ENCODE measurements around the gene WDR55. TPM values are rescaled to one million over a fixed set of nuclear protein-coding genes. Genes with fewer than 3 reads are reported as not detected.
"Not testable (repeated sequence)": the region's sequence is repeated elsewhere in the genome, so short reads cannot be mapped to it uniquely, and the experiment has no call there.

WDR55 gene
- total and polyA plus RNA-seq, 11 donors: 9.6 to 19.3 (median 12.2) TPM

GRCh38 chr5:140637371-140638100, 27.2 kb upstream of the WDR55 start:
- Histone ChIP-seq H3K27me3 (no peaks in the 10 kb centered on the region), H3K27ac (peak overlapping the region in 1 of 12 donors; percentile 24), H3K4me3 (no peak overlapping the region), H3K4me1 (peaks cover 0 to 55% (median 24%) of the 10 kb centered on the region in 12 donors), H3K36me3 (peaks cover 0 to 14% (median 5%) of the 10 kb centered on the region in 9 donors), H3K9me3 (no peaks in the 10 kb centered on the region)
- TF ChIP-seq POLR2A (IDR thresholded peaks at IDR 0.05): no peak
- no peak for TF ChIP-seq CTCF (IDR thresholded peaks at IDR 0.05)
- intact Hi-C loops (cut with DNase I): loop anchor here in 9 of 10 donors (2.0 to 10.0 kb wide), 9 partner anchors 70 to 265 kb away; partner anchors contain the start of genes EIF4EBP3 (in 4 of the 9), ANKHD1 (in 2 of the 9), APBB3 (in 2 of the 9) and SLC35A4 (in 2 of the 9)
- DNase-seq (no peak), ATAC-seq (no peak)
- 82 to 90% (median 88%) methylated on average over 10 of the region's 10 CpGs for WGBS, 4 donors

GRCh38 chr5:140638898-140639147, 25.9 kb upstream of the WDR55 start:
- H3K27me3 ChIP-seq, H3K9me3 ChIP-seq, DNase-seq: not testable (repeated sequence)
- Histone ChIP-seq H3K27ac (peak overlapping the region; percentile 83 to 95 (median 92)), H3K4me3 (peak overlapping the region in 11 of 12 donors; percentile 3 to 92 (median 82)), H3K36me3 (peaks cover 0 to 27% (median 17%) of the 10 kb centered on the region in 9 donors), H3K4me1 (peaks cover 0 to 45% (median 17%) of the 10 kb centered on the region in 12 donors)
- 23 to 40% (median 30%) methylated on average over 9 of the region's 9 CpGs for WGBS, 4 donors
- ATAC-seq: peak in 1 of 4 donors; percentile 3
- intact Hi-C loops (cut with DNase I): loop anchor here in 9 of 10 donors (1.0 to 10.0 kb wide), 10 partner anchors 25 to 267 kb away; partner anchors contain the start of genes EIF4EBP3 (in 4 of the 9), ANKHD1 (in 2 of the 9), APBB3 (in 2 of the 9) and SLC35A4 (in 2 of the 9)

- peak; percentile 99 for DNase-seq
- peaks cover 0 to 40% (median 17%) of the 10 kb centered on the region in 12 donors for H3K4me1 ChIP-seq
- H3K27ac ChIP-seq: peak within 1 kb of the TSS; percentile 83 to 95 (median 92)
- TF ChIP-seq POLR2A (IDR thresholded peaks at IDR 0.05): peak in 1 of 2 donors; percentile 67
- TF ChIP-seq CTCF (IDR thresholded peaks at IDR 0.05): peak; percentile 58 to 87 (median 70)
- 0 to 1% (median 1%) methylated on average over 17 to 63 of the region's 63 CpGs for WGBS, 4 donors
- peak within 1 kb of the TSS; percentile 38 to 92 (median 79) for H3K4me3 ChIP-seq
- ATAC-seq: peak; percentile 98 to 99 (median 99)
- no peaks in the 10 kb centered on the region for H3K9me3 ChIP-seq
- intact Hi-C loops (cut with DNase I): loop anchor here in 9 of 10 donors (1.0 to 10.0 kb wide), 10 partner anchors 25 to 267 kb away; partner anchors contain the start of genes EIF4EBP3 (in 4 of the 9), ANKHD1 (in 2 of the 9), APBB3 (in 2 of the 9) and SLC35A4 (in 2 of the 9)
- H3K27me3 ChIP-seq: no peaks in the 10 kb centered on the region
- peaks cover 0 to 32% (median 22%) of the 10 kb centered on the region in 9 donors for H3K36me3 ChIP-seq
Observed at GRCh38 chr5:140639148-140639981, 25.3 kb upstream of the WDR55 start, which contains the start of gene TMCO6. Gene TMCO6 (plus strand): TSS chr5:140639451. CDS start chr5:140639528, 77 bp downstream.

GRCh38 chr5:140641716-140642115, 23.0 kb upstream of the WDR55 start:
- ATAC-seq: no peak
- Histone ChIP-seq H3K27me3 (no peaks in the 10 kb centered on the region), H3K4me3 (no peak overlapping the region), H3K36me3 (peaks cover 0 to 46% (median 37%) of the 10 kb centered on the region in 9 donors), H3K27ac (no peak overlapping the region), H3K4me1 (peaks cover 0 to 42% (median 27%) of the 10 kb centered on the region in 12 donors), H3K9me3 (no peaks in the 10 kb centered on the region)
- TF ChIP-seq CTCF (IDR thresholded peaks at IDR 0.05) (no peak), POLR2A (IDR thresholded peaks at IDR 0.05) (no peak)
- WGBS, 4 donors: 83 to 91% (median 90%) methylated on average over 7 to 8 of the region's 8 CpGs
- no peak for DNase-seq
- intact Hi-C loops (cut with DNase I): loop anchor here in 5 of 10 donors (5.0 to 10.0 kb wide), 3 partner anchors 53 to 237 kb away; partner anchors contain the start of genes EIF4EBP3 (in 3 of the 5), ANKHD1 (in 1 of the 5), HARS1 (in 1 of the 5) and HARS2 (in 1 of the 5)
